Right lobe of liver (tissue), 6 donors: ENCODE data around the gene INSIG1. TPM values are rescaled to one million over a fixed set of nuclear protein-coding genes. Genes with fewer than 3 reads are reported as not detected.

Source experiments
- ATAC-seq, 4 donors: fragments of 200-7000 bp; cut with Tn5 transposase; one replicate each; pipeline ENCODE4 v1.9.1; 2020; ENCODE audit warnings: mild to moderate bottlenecking in 4 of 4, moderate library complexity in 4 of 4
- DNase-seq, 3 donors: peaks; one replicate each; pipeline ENCODE4 v3.0.0-alpha.2; 2020
- H3K27ac ChIP-seq, 3 donors: fragments of 200-600 bp; one replicate each; pipeline ENCODE4 v1.8.0; 2022
- H3K27me3 ChIP-seq, 2 donors: fragments of 200-600 bp; one replicate each; pipeline ENCODE4 v1.8.0; 2022
- H3K36me3 ChIP-seq, 4 donors: fragments of 200-600 bp; sonication (generic) in 1 of 4; one replicate each; pipeline versions ENCODE4 v1.5.1 to v1.8.0; 2017 to 2022; ENCODE audit warnings: control low read depth in 1 of 4
- H3K4me1 ChIP-seq, 4 donors: fragments of 200-600 bp; sonication (generic) in 1 of 4; one replicate each; pipeline versions ENCODE4 v1.5.1 to v1.8.0; 2017 to 2022; ENCODE audit warnings: control low read depth in 1 of 4
- H3K4me3 ChIP-seq, 3 donors: fragments of 200-600 bp; one replicate each; pipeline ENCODE4 v1.8.0; 2022
- H3K9me3 ChIP-seq, 4 donors: fragments of 200-600 bp; sonication (generic) in 1 of 4; one replicate each; pipeline versions ENCODE4 v1.5.1 to v1.8.0; 2017 to 2022; ENCODE audit warnings: control low read depth in 1 of 4
- POLR2A ChIP-seq: fragments of 450-650 bp; IDR thresholded peaks from one replicate; pipeline ENCODE4 v1.6.1; 2017; ENCODE audit warnings: antibody characterized with exemption, mild to moderate bottlenecking
- WGBS: methylation state at CpG from one replicate; pipeline ENCODE4 v1.1.6; 2018; ENCODE audit warnings: low coverage, low lambda C conversion rate; ENCODE audit not compliant: insufficient coverage; ENCODE audit errors: missing lambda C conversion rate; 5-methylcytosine and 5-hydroxymethylcytosine counted together
- intact Hi-C, 2 donors: fragments of 100-400 bp; cut with DNase I; formaldehyde crosslinking; loops; one replicate each; pipeline versions ENCODE4 v1.11.2 to v1.14.1; 2022
- total RNA-seq, 6 experiments: library from RNA; depleted of rRNA in 2 of 6; stranded (reverse); fragments of >200 nt in 2 of 6; fragmentation: NEBNext Ultra II Directional in 3 of 6; extraction: Animal tissue kit (Norgen Biotek cat#: 25700) in 3 of 6; gene quantifications; one replicate each; pipeline versions ENCODE4 v1.1.0 to v1.2.4, GENCODE V29; 2016 to 2023
- TF ChIP-seq, protein P1 (sequence below), 4 donors: fragments of 200-600 bp in 3 of 4; fragments of 450-650 bp in 1 of 4; IDR thresholded peaks; one replicate each; pipeline versions ENCODE4 v1.5.1 to v1.8.0; 2016 to 2022; ENCODE audit warnings: antibody characterized with exemption in 4 of 4, mild to moderate bottlenecking in 2 of 4
- donor health status: DM: no; HTN: yes; CAD: no.
- donor health status: DM: no; HTN: no; CAD: no.
- donor health status: DM: no; HTN: no; CAD: no.
- donor health status: DM: no; HTN: yes; CAD: no.
- donor health status: DM: no; HTN: yes; CAD: no.

INSIG1 gene
- total RNA-seq, 6 experiments from 2014 or later: 130 to 625 (median 205) TPM

DNA sequence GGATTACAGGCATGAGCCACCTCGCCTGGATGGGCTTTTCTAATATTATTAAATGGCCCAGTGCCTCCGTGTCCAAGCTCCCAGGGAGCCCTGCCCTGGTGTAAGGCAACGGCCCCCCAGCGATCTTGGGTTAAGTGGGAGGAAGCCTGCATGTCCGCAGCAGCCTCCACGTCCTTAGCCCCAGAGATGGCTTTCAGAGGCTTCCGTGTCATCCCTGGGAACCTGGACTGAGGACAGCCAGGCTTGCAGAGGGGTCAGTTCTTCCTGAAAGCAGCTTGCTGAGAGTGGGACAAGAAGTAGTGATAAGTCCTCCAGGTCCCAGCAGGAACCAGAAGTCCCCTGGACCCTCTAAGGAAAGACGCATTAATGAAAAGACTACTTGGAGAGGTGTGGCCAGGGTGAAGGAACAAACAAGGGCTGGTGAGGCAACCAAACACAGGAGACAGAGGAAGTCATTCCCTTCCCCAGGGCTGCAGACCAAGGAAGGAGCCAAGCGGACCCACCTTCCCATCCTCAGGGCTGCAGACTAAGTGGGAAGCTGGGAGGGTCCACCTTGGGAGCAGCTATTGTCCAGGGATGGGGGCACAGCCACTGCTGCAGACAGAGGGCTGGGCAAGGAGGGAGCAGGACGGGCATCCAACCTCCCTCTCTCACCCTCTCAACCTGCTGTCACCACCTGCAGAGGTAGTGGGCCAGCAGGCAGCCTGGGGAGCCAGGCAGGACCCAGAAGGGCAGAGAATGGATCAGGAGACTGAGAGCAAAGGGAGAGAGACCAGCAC is 13.0 kb upstream of the INSIG1 start:
- no peak overlapping the region for H3K4me3 ChIP-seq
- no peaks in the 10 kb centered on the region for H3K36me3 ChIP-seq
- ATAC-seq (peak in 2 of 4 donors; percentile 4 to 13), DNase-seq (peak in 2 of 3 donors; percentile 17 to 23)
- no peaks in the 10 kb centered on the region for H3K9me3 ChIP-seq
- intact Hi-C loops: no loop called here
- TF ChIP-seq POLR2A: no peak
- TF ChIP-seq, protein P1, sequence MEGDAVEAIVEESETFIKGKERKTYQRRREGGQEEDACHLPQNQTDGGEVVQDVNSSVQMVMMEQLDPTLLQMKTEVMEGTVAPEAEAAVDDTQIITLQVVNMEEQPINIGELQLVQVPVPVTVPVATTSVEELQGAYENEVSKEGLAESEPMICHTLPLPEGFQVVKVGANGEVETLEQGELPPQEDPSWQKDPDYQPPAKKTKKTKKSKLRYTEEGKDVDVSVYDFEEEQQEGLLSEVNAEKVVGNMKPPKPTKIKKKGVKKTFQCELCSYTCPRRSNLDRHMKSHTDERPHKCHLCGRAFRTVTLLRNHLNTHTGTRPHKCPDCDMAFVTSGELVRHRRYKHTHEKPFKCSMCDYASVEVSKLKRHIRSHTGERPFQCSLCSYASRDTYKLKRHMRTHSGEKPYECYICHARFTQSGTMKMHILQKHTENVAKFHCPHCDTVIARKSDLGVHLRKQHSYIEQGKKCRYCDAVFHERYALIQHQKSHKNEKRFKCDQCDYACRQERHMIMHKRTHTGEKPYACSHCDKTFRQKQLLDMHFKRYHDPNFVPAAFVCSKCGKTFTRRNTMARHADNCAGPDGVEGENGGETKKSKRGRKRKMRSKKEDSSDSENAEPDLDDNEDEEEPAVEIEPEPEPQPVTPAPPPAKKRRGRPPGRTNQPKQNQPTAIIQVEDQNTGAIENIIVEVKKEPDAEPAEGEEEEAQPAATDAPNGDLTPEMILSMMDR (IDR thresholded peaks at IDR 0.05): no peak
- H3K4me1 ChIP-seq: no peaks in the 10 kb centered on the region
- no peaks in the 10 kb centered on the region for H3K27me3 ChIP-seq
- WGBS: 92% methylated on average over 7 of the region's 10 CpGs
- no peak overlapping the region for H3K27ac ChIP-seq

DNA sequence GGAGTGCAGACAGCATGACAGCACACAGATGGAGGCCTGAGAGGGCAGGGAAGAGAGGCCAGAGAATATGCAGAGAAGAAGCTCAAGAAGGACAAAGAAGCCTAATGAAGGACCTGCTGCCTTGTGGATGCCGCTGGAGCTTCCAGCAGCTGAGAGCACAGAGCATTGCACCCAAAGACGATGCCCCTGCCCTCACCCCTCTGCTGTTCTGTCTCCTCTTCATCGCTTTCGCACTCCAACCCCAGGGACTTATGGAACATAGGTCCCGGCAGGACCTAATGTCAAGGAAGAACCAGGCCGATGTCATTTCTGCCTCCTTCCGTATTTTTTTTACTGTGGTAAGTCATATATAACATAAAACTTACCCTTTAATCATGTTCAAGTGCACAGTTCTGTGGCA is 12.3 kb upstream of the INSIG1 start:
- TF ChIP-seq, protein P1 (IDR thresholded peaks at IDR 0.05): no peak
- TF ChIP-seq POLR2A: no peak
- H3K9me3 ChIP-seq: no peaks in the 10 kb centered on the region

DNA sequence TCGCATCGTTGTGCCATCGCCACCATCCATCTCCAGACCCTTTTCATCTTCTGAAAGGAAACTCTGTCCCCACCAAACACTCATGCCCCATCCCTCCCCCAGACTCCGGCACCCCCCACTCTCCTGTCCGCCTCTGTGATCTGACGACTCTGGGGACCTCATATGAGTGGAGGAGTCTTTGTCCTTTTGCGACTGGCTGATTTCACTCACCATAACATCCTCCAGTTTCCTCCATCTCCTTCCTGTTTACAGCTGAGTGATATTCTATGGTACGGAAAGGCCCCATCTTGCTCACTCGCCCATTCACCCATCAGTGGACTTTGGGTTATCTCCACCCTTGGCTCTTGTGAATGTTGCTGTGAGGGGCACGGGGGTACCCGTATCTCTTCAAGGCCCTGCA is 11.8 kb upstream of the INSIG1 start:
- TF ChIP-seq POLR2A: no peak
- TF ChIP-seq, protein P1 (IDR thresholded peaks at IDR 0.05): no peak
- no peak for ATAC-seq
- H3K9me3 ChIP-seq: no peaks in the 10 kb centered on the region
- H3K36me3 ChIP-seq: no peaks in the 10 kb centered on the region
- H3K27ac ChIP-seq: no peak overlapping the region
- H3K4me3 ChIP-seq: no peak overlapping the region
- H3K27me3 ChIP-seq: no peaks in the 10 kb centered on the region
- intact Hi-C loops: no loop called here
- 78% methylated on average over 9 of the region's 11 CpGs for WGBS
- no peaks in the 10 kb centered on the region for H3K4me1 ChIP-seq
- peak in 1 of 3 donors; percentile 13 for DNase-seq

More for the DNA sequence above, 12.3 kb upstream of the INSIG1 start:
- Histone ChIP-seq H3K36me3 (no peaks in the 10 kb centered on the region), H3K4me3 (no peak overlapping the region), H3K27ac (no peak overlapping the region), H3K4me1 (no peaks in the 10 kb centered on the region), H3K27me3 (no peaks in the 10 kb centered on the region)
- DNase-seq: no peak
- ATAC-seq: no peak
- 90% methylated on average over 5 of the region's 7 CpGs for WGBS
- intact Hi-C loops: no loop called here

DNA sequence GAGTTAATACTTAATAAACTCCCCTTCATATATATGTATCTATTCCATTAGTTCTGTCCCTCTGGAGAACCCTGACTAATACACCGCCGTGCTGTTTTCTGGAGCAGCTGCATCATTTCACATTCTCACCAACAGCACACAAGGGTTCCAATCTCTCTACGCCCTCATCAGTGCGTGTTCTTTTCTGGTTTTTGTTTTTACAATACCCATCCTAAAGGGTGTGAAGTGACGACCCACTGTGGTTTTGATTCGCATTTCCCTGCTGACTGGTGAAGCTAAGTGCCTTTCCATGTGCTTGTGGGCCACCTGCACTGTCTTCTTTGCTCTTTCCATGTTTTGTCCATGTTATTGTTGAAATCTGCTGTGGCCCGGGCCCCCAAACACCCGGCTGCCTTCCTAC is 11.0 kb upstream of the INSIG1 start:
- H3K36me3 ChIP-seq: no peaks in the 10 kb centered on the region
- H3K27me3 ChIP-seq: no peaks in the 10 kb centered on the region
- WGBS: 80% methylated on average over 6 of the region's 8 CpGs
- DNase-seq (no peak), ATAC-seq (no peak)
- TF ChIP-seq, protein P1 (IDR thresholded peaks at IDR 0.05): no peak
- no peak for TF ChIP-seq POLR2A
- intact Hi-C loops: no loop called here
- no peaks in the 10 kb centered on the region for H3K9me3 ChIP-seq
- H3K4me1 ChIP-seq: no peaks in the 10 kb centered on the region
- H3K4me3 ChIP-seq: no peak overlapping the region
- H3K27ac ChIP-seq: no peak overlapping the region
